DND-41 (cell line): ENCODE measurements around the gene HTRA1.

ENCODE experiments used
- EZH2 ChIP-seq: IDR thresholded peaks from 3 replicates; pipeline ENCODE4 v1.6.1; 2012; ENCODE audit warnings: borderline replicate concordance, low read depth, mild to moderate bottlenecking, moderate library complexity, low read length, inconsistent platforms; ENCODE audit not compliant: severe bottlenecking
- TF ChIP-seq, protein P1 (sequence below): IDR thresholded peaks from 2 replicates; pipeline ENCODE4 v1.5.1; 2012; ENCODE audit warnings: borderline replicate concordance, low read length, moderate library complexity, mild to moderate bottlenecking; ENCODE audit not compliant: poor library complexity, severe bottlenecking; ENCODE audit errors: extremely low read depth

DNA sequence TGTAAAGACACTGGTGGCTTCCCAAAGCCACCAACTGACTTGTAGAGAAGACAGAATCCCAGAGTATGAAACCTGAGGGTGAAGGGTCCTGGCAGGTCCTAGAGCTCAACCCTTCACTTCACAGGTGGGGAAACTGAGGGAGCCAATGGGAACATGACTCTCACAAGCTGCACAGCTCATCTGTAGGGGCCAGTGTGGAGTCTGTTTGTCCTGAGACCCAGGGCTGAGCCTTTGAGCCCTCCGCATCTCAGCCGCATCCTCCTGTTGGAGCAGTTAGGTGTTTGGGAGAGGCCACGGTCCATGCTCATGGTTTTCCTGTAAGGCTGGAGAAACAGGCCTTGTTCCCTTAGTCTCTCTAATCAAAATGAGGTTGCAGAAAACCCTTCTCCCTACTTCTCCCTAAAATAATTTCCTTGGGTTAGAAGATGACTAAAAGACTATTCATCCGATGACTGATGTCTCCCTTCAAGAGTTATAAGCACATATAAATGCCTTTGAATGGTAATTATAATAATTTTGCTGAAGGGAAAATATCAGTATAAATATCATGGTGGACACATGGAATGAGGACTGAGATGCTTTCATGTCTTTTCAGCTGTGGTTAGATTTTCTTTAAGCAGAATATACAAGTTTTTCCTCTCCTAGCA lies 10.3 kb downstream of the HTRA1 start:
- TF ChIP-seq, protein P1, sequence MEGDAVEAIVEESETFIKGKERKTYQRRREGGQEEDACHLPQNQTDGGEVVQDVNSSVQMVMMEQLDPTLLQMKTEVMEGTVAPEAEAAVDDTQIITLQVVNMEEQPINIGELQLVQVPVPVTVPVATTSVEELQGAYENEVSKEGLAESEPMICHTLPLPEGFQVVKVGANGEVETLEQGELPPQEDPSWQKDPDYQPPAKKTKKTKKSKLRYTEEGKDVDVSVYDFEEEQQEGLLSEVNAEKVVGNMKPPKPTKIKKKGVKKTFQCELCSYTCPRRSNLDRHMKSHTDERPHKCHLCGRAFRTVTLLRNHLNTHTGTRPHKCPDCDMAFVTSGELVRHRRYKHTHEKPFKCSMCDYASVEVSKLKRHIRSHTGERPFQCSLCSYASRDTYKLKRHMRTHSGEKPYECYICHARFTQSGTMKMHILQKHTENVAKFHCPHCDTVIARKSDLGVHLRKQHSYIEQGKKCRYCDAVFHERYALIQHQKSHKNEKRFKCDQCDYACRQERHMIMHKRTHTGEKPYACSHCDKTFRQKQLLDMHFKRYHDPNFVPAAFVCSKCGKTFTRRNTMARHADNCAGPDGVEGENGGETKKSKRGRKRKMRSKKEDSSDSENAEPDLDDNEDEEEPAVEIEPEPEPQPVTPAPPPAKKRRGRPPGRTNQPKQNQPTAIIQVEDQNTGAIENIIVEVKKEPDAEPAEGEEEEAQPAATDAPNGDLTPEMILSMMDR, result no peak
- TF ChIP-seq EZH2, result no peak
